ENCODE results near the gene PPP1R12B. TPM values are rescaled to one million over a fixed set of nuclear protein-coding genes. Genes with fewer than 3 reads are reported as not detected.
A peak's percentile ranks its signal among the peaks of the same experiment; 100 is the strongest.
"Not testable (repeated sequence)": the region's sequence is repeated elsewhere in the genome, so short reads cannot be mapped to it uniquely, and the experiment has no call there.

Gene PPP1R12B
- total RNA-seq, 1 donor from 2014 or later: 31.2 TPM

GRCh38 chr1:202622388-202622787, 273.9 kb downstream of the PPP1R12B start:
- H3K9me3 Mint-ChIP-seq: no peaks in the 10 kb centered on the region
- no peak overlapping the region for H3K27ac Mint-ChIP-seq

GRCh38 chr1:202623075-202623474, 274.6 kb downstream of the PPP1R12B start:
- Mint-ChIP-seq H3K36me3 (no peaks in the 10 kb centered on the region), H3K27ac (no peak overlapping the region), H3K9me3 (no peaks in the 10 kb centered on the region), H3K4me1 (ENCODE audit: unreplicated experiment) (peaks cover 19% of the 10 kb centered on the region), H3K27me3 (no peaks in the 10 kb centered on the region), H3K4me3 (no peak overlapping the region)
- DNase-seq (ENCODE audit: extremely low spot score, unreplicated experiment): no peak
- TF ChIP-seq CTCF (conservative IDR thresholded peaks at IDR 0.05): no peak

More at GRCh38 chr1:202622388-202622787, 273.9 kb downstream of the PPP1R12B start:
- Mint-ChIP-seq H3K27me3 (no peaks in the 10 kb centered on the region), H3K4me1 (ENCODE audit: unreplicated experiment) (peaks cover 19% of the 10 kb centered on the region), H3K36me3 (no peaks in the 10 kb centered on the region), H3K4me3 (no peak overlapping the region)
- no peak for DNase-seq (ENCODE audit: extremely low spot score, unreplicated experiment)
- TF ChIP-seq CTCF (conservative IDR thresholded peaks at IDR 0.05): no peak

- DNase-seq (ENCODE audit: extremely low spot score, unreplicated experiment); H3K4me3 Mint-ChIP-seq; H3K27me3 Mint-ChIP-seq; H3K36me3 Mint-ChIP-seq; H3K9me3 Mint-ChIP-seq; H3K27ac Mint-ChIP-seq: not testable (repeated sequence)
- H3K4me1 Mint-ChIP-seq (ENCODE audit: unreplicated experiment): peaks cover 18% of the 10 kb centered on the region
These were observed 275.0 kb downstream of the PPP1R12B start for GRCh38 chr1:202623476-202623875.

GRCh38 chr1:202624088-202624780, 275.7 kb downstream of the PPP1R12B start:
- peaks cover 4% of the 10 kb centered on the region for H3K27me3 Mint-ChIP-seq
- H3K36me3 Mint-ChIP-seq: no peaks in the 10 kb centered on the region
- no peak overlapping the region for H3K4me3 Mint-ChIP-seq
- no peaks in the 10 kb centered on the region for H3K9me3 Mint-ChIP-seq
- no peak for TF ChIP-seq CTCF (conservative IDR thresholded peaks at IDR 0.05)
- H3K4me1 Mint-ChIP-seq (ENCODE audit: unreplicated experiment): peaks cover 10% of the 10 kb centered on the region
- no peak for DNase-seq (ENCODE audit: extremely low spot score, unreplicated experiment)
- H3K27ac Mint-ChIP-seq: no peak overlapping the region

DNA sequence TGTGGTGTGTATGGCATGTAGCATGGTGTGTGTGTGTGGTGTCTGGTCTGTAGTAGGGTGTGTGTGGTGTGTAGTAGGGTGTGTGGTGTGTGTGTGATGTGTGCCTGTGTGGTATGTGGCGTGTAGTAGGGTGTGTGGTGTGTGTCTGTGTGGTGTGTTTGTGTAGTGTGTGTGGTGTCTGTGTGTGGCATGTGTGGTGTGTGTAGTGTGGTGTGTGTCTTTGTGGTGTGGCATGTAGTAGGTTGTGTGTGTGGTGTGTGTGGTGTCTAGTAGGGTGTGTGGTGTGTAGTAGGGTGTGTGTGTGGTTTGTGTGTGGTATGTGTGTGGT, 276.2 kb downstream of the PPP1R12B start:
- no peaks in the 10 kb centered on the region for H3K9me3 Mint-ChIP-seq
- H3K27ac Mint-ChIP-seq: no peak overlapping the region
- DNase-seq (ENCODE audit: extremely low spot score, unreplicated experiment): no peak
- H3K36me3 Mint-ChIP-seq: no peaks in the 10 kb centered on the region
- peaks cover 5% of the 10 kb centered on the region for H3K4me1 Mint-ChIP-seq (ENCODE audit: unreplicated experiment)
- H3K27me3 Mint-ChIP-seq: peaks cover 6% of the 10 kb centered on the region
- H3K4me3 Mint-ChIP-seq: no peak overlapping the region
- no peak for TF ChIP-seq CTCF (conservative IDR thresholded peaks at IDR 0.05)

GRCh38 chr1:202625416-202626360, 277.2 kb downstream of the PPP1R12B start:
- peaks cover 4% of the 10 kb centered on the region for H3K4me1 Mint-ChIP-seq (ENCODE audit: unreplicated experiment)
- H3K27ac Mint-ChIP-seq: no peak overlapping the region
- H3K9me3 Mint-ChIP-seq: no peaks in the 10 kb centered on the region
- peaks cover 6% of the 10 kb centered on the region for H3K27me3 Mint-ChIP-seq
- peak; percentile 79 for TF ChIP-seq CTCF (conservative IDR thresholded peaks at IDR 0.05)
- H3K4me3 Mint-ChIP-seq: no peak overlapping the region
- H3K36me3 Mint-ChIP-seq: no peaks in the 10 kb centered on the region
- peak; percentile 80 for DNase-seq (ENCODE audit: extremely low spot score, unreplicated experiment)

DNA sequence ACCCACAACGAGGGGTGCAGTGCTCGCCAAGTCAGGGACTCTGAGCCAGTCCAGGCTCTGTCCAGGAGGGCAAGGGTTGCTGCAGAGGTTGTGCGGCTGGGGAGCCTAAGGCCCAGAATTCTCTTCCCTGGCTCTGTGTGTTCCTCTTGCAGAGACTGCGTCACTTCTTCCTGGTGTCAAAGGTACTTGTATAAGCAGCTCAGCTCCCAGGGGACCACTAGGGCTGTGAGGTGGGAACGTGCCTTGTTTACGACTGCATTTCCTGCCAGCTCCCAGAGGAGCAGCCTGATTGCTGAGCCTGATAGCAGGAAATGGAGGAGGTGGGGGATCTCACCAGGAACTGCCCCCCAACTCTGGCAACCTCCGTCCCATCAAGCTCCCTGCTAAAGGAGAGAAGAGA, 278.5 kb downstream of the PPP1R12B start:
- H3K9me3 Mint-ChIP-seq; H3K4me1 Mint-ChIP-seq (ENCODE audit: unreplicated experiment); DNase-seq (ENCODE audit: extremely low spot score, unreplicated experiment); H3K4me3 Mint-ChIP-seq; H3K36me3 Mint-ChIP-seq; H3K27ac Mint-ChIP-seq; H3K27me3 Mint-ChIP-seq: not testable (repeated sequence)
